Measurements from ENCODE around the gene CPT1B. TPM values are rescaled to one million over a fixed set of nuclear protein-coding genes. Genes with fewer than 3 reads are reported as not detected.

CPT1B gene
- total and polyA plus RNA-seq, 2 experiments from 2014 or later, result 1.3 to 2.9 TPM

GRCh38 chr22:50601669-50602337 is 23.6 kb upstream of the CPT1B start:
- H3K9me2 ChIP-seq (ENCODE audit: insufficient read depth), result no peaks in the 10 kb centered on the region
- H3K4me3 ChIP-seq, result no peak overlapping the region
- in situ Hi-C loops (cut with MboI), result no loop called here
- no peak for TF ChIP-seq EZH2phosphoT487 (IDR thresholded peaks at IDR 0.05; ENCODE audit: insufficient read depth, low read depth)
- TF ChIP-seq EZH2 (IDR thresholded peaks at IDR 0.05; ENCODE audit: insufficient read depth, poor library complexity, severe bottlenecking), result peak; percentile 55
- H3K9me3 ChIP-seq (ENCODE audit: low read depth), result no peaks in the 10 kb centered on the region
- H3K4me2 ChIP-seq (ENCODE audit: unreplicated experiment), result no peak overlapping the region
- no peaks in the 10 kb centered on the region for H3K4me1 ChIP-seq (ENCODE audit: insufficient read depth)
- H3K27ac ChIP-seq, result no peak overlapping the region
- H2AFZ ChIP-seq, result no peak overlapping the region
- peaks cover 9% of the 10 kb centered on the region for H3K27me3 ChIP-seq (replicated peaks; ENCODE audit: insufficient read depth)
- H3F3A ChIP-seq (ENCODE audit: insufficient read depth), result no peaks in the 10 kb centered on the region
- peak; percentile 35 for DNase-seq
- no peaks in the 10 kb centered on the region for H4K20me1 ChIP-seq (ENCODE audit: insufficient read depth)
- WGBS, 2 experiments (ENCODE audit: low coverage in 1 of 2, low lambda C conversion rate in 2 of 2, missing lambda C conversion rate in 2 of 2), result 39 to 46% methylated on average over 12 of the region's 12 CpGs
- no peaks in the 10 kb centered on the region for H3K36me3 ChIP-seq (ENCODE audit: low read depth)
- H3K9ac ChIP-seq, result no peak overlapping the region
- no peaks in the 10 kb centered on the region for H3K79me2 ChIP-seq (ENCODE audit: insufficient read depth)

GRCh38 chr22:50600967-50601668 is 22.9 kb upstream of the CPT1B start:
- Histone ChIP-seq H3K4me3 (no peak overlapping the region), H3K9me3 (ENCODE audit: low read depth) (no peaks in the 10 kb centered on the region), H3K4me2 (ENCODE audit: unreplicated experiment) (no peak overlapping the region), H3K9me2 (ENCODE audit: insufficient read depth) (no peaks in the 10 kb centered on the region), H3F3A (ENCODE audit: insufficient read depth) (no peaks in the 10 kb centered on the region), H3K36me3 (ENCODE audit: low read depth) (no peaks in the 10 kb centered on the region), H3K27me3 (replicated peaks; ENCODE audit: insufficient read depth) (peaks cover 9% of the 10 kb centered on the region), H3K9ac (no peak overlapping the region), H3K79me2 (ENCODE audit: insufficient read depth) (no peaks in the 10 kb centered on the region), H2AFZ (no peak overlapping the region), H4K20me1 (ENCODE audit: insufficient read depth) (no peaks in the 10 kb centered on the region), H3K4me1 (ENCODE audit: insufficient read depth) (no peaks in the 10 kb centered on the region), H3K27ac (no peak overlapping the region)
- DNase-seq, result no peak
- in situ Hi-C loops (cut with MboI), result no loop called here
- WGBS, 2 experiments (ENCODE audit: low coverage in 1 of 2, low lambda C conversion rate in 2 of 2, missing lambda C conversion rate in 2 of 2), result 13 to 17% methylated on average over 25 to 35 of the region's 52 CpGs
- no peak for TF ChIP-seq EZH2phosphoT487 (IDR thresholded peaks at IDR 0.05; ENCODE audit: insufficient read depth, low read depth)

- Histone ChIP-seq H3K79me2 (ENCODE audit: insufficient read depth) (no peaks in the 10 kb centered on the region), H3K9me3 (ENCODE audit: low read depth) (no peaks in the 10 kb centered on the region), H3K36me3 (ENCODE audit: low read depth) (no peaks in the 10 kb centered on the region), H3K4me3 (no peak within 1 kb of the TSS), H3K4me2 (ENCODE audit: unreplicated experiment) (no peak within 1 kb of the TSS), H3K27me3 (replicated peaks; ENCODE audit: insufficient read depth) (peaks cover 9% of the 10 kb centered on the region), H2AFZ (no peak within 1 kb of the TSS), H3K4me1 (ENCODE audit: insufficient read depth) (no peaks in the 10 kb centered on the region), H3K9me2 (ENCODE audit: insufficient read depth) (no peaks in the 10 kb centered on the region), H4K20me1 (ENCODE audit: insufficient read depth) (no peaks in the 10 kb centered on the region), H3F3A (ENCODE audit: insufficient read depth) (no peaks in the 10 kb centered on the region), H3K9ac (no peak within 1 kb of the TSS), H3K27ac (no peak within 1 kb of the TSS)
- no peak for DNase-seq
- WGBS, 2 experiments (ENCODE audit: low coverage in 1 of 2, low lambda C conversion rate in 2 of 2, missing lambda C conversion rate in 2 of 2), result 0 to 3% methylated on average over 5 to 45 of the region's 61 CpGs
- in situ Hi-C loops (cut with MboI), result no loop called here
- TF ChIP-seq EZH2phosphoT487 (IDR thresholded peaks at IDR 0.05; ENCODE audit: insufficient read depth, low read depth), result no peak
- TF ChIP-seq EZH2 (IDR thresholded peaks at IDR 0.05; ENCODE audit: insufficient read depth, poor library complexity, severe bottlenecking), result no peak
These were observed 22.3 kb upstream of the CPT1B start, which contains the start of gene MAPK8IP2 for GRCh38 chr22:50600538-50600937. Gene MAPK8IP2 (plus strand): TSS chr22:50600793. CDS start chr22:50600819, 26 bp downstream.

GRCh38 chr22:50599816-50600455 is 21.7 kb upstream of the CPT1B start:
- in situ Hi-C loops (cut with MboI), result no loop called here
- Histone ChIP-seq H2AFZ (no peak overlapping the region), H3K79me2 (ENCODE audit: insufficient read depth) (no peaks in the 10 kb centered on the region), H3K4me1 (ENCODE audit: insufficient read depth) (no peaks in the 10 kb centered on the region), H3K36me3 (ENCODE audit: low read depth) (no peaks in the 10 kb centered on the region), H3K27ac (no peak overlapping the region), H4K20me1 (ENCODE audit: insufficient read depth) (no peaks in the 10 kb centered on the region), H3K9me3 (ENCODE audit: low read depth) (no peaks in the 10 kb centered on the region), H3K4me3 (no peak overlapping the region), H3K9me2 (ENCODE audit: insufficient read depth) (no peaks in the 10 kb centered on the region), H3K27me3 (replicated peaks; ENCODE audit: insufficient read depth) (peaks cover 9% of the 10 kb centered on the region), H3F3A (ENCODE audit: insufficient read depth) (no peaks in the 10 kb centered on the region), H3K9ac (no peak overlapping the region), H3K4me2 (ENCODE audit: unreplicated experiment) (no peak overlapping the region)
- TF ChIP-seq EZH2 (IDR thresholded peaks at IDR 0.05; ENCODE audit: insufficient read depth, poor library complexity, severe bottlenecking), result no peak
- TF ChIP-seq EZH2phosphoT487 (IDR thresholded peaks at IDR 0.05; ENCODE audit: insufficient read depth, low read depth), result no peak
- WGBS, 2 experiments (ENCODE audit: low coverage in 1 of 2, low lambda C conversion rate in 2 of 2, missing lambda C conversion rate in 2 of 2), result 12 to 20% methylated on average over 31 to 52 of the region's 52 CpGs
- peak; percentile 64 for DNase-seq
